Right atrium auricular region (tissue), 2 donors: ENCODE measurements around the gene HIPK2. TPM values are rescaled to one million over a fixed set of nuclear protein-coding genes. Genes with fewer than 3 reads are reported as not detected.

ENCODE experiments used
- DNase-seq: peaks from one replicate; pipeline ENCODE4 v3.0.0-alpha.2; 2019; ENCODE audit warnings: low spot score
- H3K27ac ChIP-seq, 2 donors: fragments of 200-600 bp; sonication (generic); 1 replicate in 1 of 2; 2 replicates in 1 of 2; pipeline ENCODE4 v1.5.1; 2016 to 2019
- H3K27me3 ChIP-seq, 2 donors: fragments of 200-600 bp; sonication (generic); one replicate each; pipeline versions ENCODE4 v1.5.1 to v1.6.0; 2017 to 2019
- H3K36me3 ChIP-seq: fragments of 200-600 bp; sonication (generic); one replicate; pipeline ENCODE4 v1.5.1; 2016
- H3K4me1 ChIP-seq, 2 donors: fragments of 200-600 bp; sonication (generic); one replicate each; pipeline versions ENCODE4 v1.5.1 to v1.6.0; 2017 to 2019
- H3K4me3 ChIP-seq, 2 donors: fragments of 200-600 bp; sonication (generic); 1 replicate in 1 of 2; 2 replicates in 1 of 2; pipeline ENCODE4 v1.5.1; 2017 to 2019; ENCODE audit warnings: mild to moderate bottlenecking in 1 of 2, moderate library complexity in 1 of 2
- H3K9me3 ChIP-seq, 2 donors: fragments of 200-600 bp; sonication (generic); one replicate each; pipeline ENCODE4 v1.5.1; 2019
- total RNA-seq, 2 donors: library from RNA; depleted of rRNA; stranded (reverse); fragments of >200 nt; gene quantifications; one replicate each; pipeline ENCODE4 v1.1.0, GENCODE V29; 2016
- TF ChIP-seq, protein P1 (sequence below), 2 donors: fragments of 200-600 bp; sonication (generic); IDR thresholded peaks; one replicate each; pipeline ENCODE4 v1.5.1; 2019; ENCODE audit warnings: antibody characterized with exemption in 2 of 2

The HIPK2 gene
- total RNA-seq, 2 donors from 2014 or later, result 87.0 to 131 TPM

DNA sequence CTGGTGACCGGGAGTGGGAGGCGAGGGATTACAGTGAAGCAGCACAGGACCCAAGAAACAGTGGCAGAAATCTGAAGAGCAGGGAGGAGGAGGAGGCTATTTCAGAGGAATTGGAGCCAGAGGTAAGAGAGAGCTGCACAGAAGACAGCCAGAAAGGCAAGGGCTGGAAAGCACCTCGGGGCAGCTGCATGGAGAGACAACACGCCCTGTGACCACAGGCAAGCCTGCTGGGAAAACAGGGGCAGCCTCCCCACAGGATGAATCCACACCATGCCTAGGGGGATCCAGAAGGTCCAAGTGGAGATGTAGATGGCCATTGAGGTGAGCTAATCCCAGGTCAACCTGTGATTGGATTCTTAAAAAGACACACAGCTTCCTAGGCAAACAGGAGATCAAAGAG is 135.5 kb downstream of the HIPK2 start:
- H3K4me1 ChIP-seq, result peaks cover 0 to 29% of the 10 kb centered on the region in 2 donors
- DNase-seq, result no peak
- no peaks in the 10 kb centered on the region for H3K27me3 ChIP-seq
- no peak overlapping the region for H3K4me3 ChIP-seq
- no peak overlapping the region for H3K27ac ChIP-seq
- H3K36me3 ChIP-seq, result peaks cover 4% of the 10 kb centered on the region
- no peaks in the 10 kb centered on the region for H3K9me3 ChIP-seq
- TF ChIP-seq, protein P1, sequence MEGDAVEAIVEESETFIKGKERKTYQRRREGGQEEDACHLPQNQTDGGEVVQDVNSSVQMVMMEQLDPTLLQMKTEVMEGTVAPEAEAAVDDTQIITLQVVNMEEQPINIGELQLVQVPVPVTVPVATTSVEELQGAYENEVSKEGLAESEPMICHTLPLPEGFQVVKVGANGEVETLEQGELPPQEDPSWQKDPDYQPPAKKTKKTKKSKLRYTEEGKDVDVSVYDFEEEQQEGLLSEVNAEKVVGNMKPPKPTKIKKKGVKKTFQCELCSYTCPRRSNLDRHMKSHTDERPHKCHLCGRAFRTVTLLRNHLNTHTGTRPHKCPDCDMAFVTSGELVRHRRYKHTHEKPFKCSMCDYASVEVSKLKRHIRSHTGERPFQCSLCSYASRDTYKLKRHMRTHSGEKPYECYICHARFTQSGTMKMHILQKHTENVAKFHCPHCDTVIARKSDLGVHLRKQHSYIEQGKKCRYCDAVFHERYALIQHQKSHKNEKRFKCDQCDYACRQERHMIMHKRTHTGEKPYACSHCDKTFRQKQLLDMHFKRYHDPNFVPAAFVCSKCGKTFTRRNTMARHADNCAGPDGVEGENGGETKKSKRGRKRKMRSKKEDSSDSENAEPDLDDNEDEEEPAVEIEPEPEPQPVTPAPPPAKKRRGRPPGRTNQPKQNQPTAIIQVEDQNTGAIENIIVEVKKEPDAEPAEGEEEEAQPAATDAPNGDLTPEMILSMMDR (IDR thresholded peaks at IDR 0.05), result no peak

DNA sequence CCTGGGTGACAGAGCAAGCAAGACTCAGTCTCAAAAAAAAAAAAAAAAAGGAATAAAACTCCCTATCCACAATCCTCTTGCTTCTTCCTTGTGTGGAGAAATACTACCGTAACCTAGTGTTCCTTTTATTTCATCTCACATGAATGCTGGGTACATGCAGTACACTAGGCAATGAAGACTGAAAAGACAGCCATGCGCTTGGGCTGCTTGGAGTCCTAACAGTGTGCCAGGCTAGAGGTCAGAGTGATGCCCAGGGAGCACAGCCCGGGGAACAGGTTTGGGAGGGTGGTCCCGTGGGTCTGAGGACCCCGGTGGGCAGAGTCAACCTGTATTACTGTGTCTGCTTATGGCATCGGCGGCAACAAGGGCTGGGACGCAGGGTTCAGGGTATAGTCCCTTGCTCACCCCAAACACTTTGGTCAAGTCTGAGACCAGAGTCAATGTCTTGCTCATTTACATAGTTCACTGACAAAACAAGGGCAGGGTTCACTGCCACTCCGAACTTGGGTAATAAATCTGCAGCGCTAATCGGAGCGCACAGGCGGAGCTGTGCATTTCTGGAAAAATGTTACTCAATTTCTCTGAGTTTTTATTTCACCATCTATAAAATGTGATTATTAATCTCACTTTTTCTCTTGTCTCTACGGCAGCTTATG is 136.3 kb downstream of the HIPK2 start:
- Histone ChIP-seq H3K36me3 (peaks cover 4% of the 10 kb centered on the region), H3K27me3 (no peaks in the 10 kb centered on the region), H3K27ac (no peak overlapping the region), H3K4me3 (no peak overlapping the region), H3K4me1 (peaks cover 0 to 21% of the 10 kb centered on the region in 2 donors), H3K9me3 (no peaks in the 10 kb centered on the region)
- no peak for DNase-seq
- TF ChIP-seq, protein P1 (IDR thresholded peaks at IDR 0.05), result no peak

DNA sequence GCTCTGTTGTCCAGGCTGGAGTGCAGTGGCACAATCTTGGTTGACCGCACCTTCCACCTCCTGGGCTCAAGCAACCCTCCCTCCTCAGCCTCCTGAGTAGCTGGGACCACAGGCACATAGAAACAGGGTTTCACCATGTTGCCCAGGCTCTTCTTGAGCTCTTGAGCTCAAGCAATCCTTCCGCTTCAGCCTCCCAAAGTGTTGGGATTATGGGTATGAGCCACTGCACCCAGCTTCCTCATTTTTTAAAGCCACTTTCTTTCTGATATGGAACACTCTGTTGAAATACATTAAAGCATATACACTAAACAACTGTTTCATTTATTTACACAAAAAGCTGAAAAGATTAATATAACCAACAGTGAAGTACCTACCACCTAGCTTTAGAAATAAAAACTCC is 137.1 kb downstream of the HIPK2 start:
- H3K9me3 ChIP-seq, result no peaks in the 10 kb centered on the region
- H3K27me3 ChIP-seq, result no peaks in the 10 kb centered on the region
- no peak overlapping the region for H3K27ac ChIP-seq
- H3K4me1 ChIP-seq, result peaks cover 0 to 13% of the 10 kb centered on the region in 2 donors
- no peak for DNase-seq
- TF ChIP-seq, protein P1 (IDR thresholded peaks at IDR 0.05), result no peak
- no peak overlapping the region for H3K4me3 ChIP-seq
- H3K36me3 ChIP-seq, result peaks cover 4% of the 10 kb centered on the region

DNA sequence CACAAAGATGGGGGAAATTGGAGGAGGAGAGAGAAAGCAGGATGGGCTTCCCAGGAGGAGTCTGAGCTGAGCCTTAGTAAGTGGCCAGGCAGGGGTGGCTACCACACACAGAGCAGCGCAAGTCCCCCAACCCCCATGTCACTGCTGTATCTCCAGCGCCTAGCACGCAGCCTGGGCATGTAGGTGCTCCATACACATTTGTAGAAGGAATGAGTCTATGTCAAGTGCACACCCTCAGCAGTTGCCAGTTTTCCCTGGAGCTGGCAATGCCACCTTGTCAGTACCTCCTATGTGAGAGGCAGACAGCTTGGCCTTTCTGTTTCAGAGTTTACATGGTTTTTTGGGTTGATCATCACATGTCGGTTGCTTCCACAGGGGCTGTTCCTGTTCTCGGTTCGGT is 138.2 kb downstream of the HIPK2 start:
- no peaks in the 10 kb centered on the region for H3K9me3 ChIP-seq
- H3K27me3 ChIP-seq, result no peaks in the 10 kb centered on the region
- H3K36me3 ChIP-seq, result peaks cover 4% of the 10 kb centered on the region
- TF ChIP-seq, protein P1 (IDR thresholded peaks at IDR 0.05), result no peak
- no peak overlapping the region for H3K4me3 ChIP-seq
- H3K4me1 ChIP-seq, result peaks cover 0 to 16% of the 10 kb centered on the region in 2 donors
- no peak overlapping the region for H3K27ac ChIP-seq
- DNase-seq, result no peak

DNA sequence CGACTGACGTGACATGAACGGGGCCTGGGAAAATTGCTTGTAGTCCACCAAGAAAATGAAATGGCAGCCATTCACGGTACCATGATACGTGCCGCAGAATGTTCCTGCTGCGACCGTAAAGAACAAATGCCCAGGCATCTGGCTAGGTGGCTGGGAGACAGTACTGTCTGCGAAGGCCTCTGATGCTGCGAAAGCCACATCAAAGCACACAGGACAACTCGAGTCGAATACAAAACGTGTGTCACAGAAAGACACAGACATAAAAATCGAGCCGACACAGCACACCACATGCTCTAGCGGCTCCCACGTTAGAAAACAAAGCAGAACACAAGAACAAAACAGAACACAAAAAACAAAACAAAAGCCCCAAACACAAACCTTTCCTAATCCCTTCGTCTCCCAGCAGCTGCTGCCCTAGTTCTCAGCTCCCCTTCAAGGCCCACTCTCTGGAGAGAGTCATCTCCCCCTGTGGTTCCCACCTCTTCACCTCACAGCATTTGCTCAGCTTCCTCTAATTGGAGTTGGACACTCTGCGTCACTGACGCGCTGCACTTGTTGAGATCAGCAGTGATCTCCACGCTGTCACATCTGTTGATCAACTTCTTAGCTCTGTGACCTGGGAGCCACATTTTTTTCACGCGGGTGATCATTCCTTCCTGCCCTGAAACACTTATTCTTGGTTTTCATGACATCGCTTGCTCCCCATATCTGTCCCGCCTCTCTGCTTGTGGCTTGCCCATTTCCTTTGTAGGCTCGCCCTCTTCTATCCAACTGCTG is 142.1 kb downstream of the HIPK2 start:
- no peaks in the 10 kb centered on the region for H3K9me3 ChIP-seq
- TF ChIP-seq, protein P1 (IDR thresholded peaks at IDR 0.05), result no peak
- no peaks in the 10 kb centered on the region for H3K27me3 ChIP-seq
- DNase-seq, result no peak
- peaks cover 0 to 16% of the 10 kb centered on the region in 2 donors for H3K4me1 ChIP-seq
- no peak overlapping the region for H3K4me3 ChIP-seq
- peaks cover 11% of the 10 kb centered on the region for H3K36me3 ChIP-seq
- no peak overlapping the region for H3K27ac ChIP-seq
